ENCODE data around the gene CIDEB.

CIDEB gene

GRCh38 chr14:24273422-24273998, 34.3 kb downstream of the CIDEB start:
- TF ChIP-seq RAD21 (IDR thresholded peaks at IDR 0.05; ENCODE audit: low read depth) (no peak), ZBTB7A (IDR thresholded peaks at IDR 0.05; ENCODE audit: low read depth) (no peak), TAF1 (IDR thresholded peaks at IDR 0.05; ENCODE audit: low read depth) (no peak), EP300 (IDR thresholded peaks at IDR 0.05; ENCODE audit: borderline replicate concordance) (no peak), CREB1 (IDR thresholded peaks at IDR 0.05; ENCODE audit: low read depth) (no peak), NFIC (IDR thresholded peaks at IDR 0.05) (no peak), FOXM1 (IDR thresholded peaks at IDR 0.05; ENCODE audit: borderline replicate concordance, low read depth) (no peak), TEAD4 (IDR thresholded peaks at IDR 0.05) (no peak), CEBPB (IDR thresholded peaks at IDR 0.05) (no peak), TCF12 (IDR thresholded peaks at IDR 0.05; ENCODE audit: low read depth) (no peak), USF1 (IDR thresholded peaks at IDR 0.05) (no peak), EGR1 (IDR thresholded peaks at IDR 0.05) (no peak), YY1 (IDR thresholded peaks at IDR 0.05; ENCODE audit: low read depth) (no peak)
- TF ChIP-seq, protein P1, sequence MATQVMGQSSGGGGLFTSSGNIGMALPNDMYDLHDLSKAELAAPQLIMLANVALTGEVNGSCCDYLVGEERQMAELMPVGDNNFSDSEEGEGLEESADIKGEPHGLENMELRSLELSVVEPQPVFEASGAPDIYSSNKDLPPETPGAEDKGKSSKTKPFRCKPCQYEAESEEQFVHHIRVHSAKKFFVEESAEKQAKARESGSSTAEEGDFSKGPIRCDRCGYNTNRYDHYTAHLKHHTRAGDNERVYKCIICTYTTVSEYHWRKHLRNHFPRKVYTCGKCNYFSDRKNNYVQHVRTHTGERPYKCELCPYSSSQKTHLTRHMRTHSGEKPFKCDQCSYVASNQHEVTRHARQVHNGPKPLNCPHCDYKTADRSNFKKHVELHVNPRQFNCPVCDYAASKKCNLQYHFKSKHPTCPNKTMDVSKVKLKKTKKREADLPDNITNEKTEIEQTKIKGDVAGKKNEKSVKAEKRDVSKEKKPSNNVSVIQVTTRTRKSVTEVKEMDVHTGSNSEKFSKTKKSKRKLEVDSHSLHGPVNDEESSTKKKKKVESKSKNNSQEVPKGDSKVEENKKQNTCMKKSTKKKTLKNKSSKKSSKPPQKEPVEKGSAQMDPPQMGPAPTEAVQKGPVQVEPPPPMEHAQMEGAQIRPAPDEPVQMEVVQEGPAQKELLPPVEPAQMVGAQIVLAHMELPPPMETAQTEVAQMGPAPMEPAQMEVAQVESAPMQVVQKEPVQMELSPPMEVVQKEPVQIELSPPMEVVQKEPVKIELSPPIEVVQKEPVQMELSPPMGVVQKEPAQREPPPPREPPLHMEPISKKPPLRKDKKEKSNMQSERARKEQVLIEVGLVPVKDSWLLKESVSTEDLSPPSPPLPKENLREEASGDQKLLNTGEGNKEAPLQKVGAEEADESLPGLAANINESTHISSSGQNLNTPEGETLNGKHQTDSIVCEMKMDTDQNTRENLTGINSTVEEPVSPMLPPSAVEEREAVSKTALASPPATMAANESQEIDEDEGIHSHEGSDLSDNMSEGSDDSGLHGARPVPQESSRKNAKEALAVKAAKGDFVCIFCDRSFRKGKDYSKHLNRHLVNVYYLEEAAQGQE (IDR thresholded peaks at IDR 0.05; ENCODE audit: low read depth) = no peak
- TF ChIP-seq, protein P2, sequence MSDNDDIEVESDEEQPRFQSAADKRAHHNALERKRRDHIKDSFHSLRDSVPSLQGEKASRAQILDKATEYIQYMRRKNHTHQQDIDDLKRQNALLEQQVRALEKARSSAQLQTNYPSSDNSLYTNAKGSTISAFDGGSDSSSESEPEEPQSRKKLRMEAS (IDR thresholded peaks at IDR 0.05) = no peak

DNA sequence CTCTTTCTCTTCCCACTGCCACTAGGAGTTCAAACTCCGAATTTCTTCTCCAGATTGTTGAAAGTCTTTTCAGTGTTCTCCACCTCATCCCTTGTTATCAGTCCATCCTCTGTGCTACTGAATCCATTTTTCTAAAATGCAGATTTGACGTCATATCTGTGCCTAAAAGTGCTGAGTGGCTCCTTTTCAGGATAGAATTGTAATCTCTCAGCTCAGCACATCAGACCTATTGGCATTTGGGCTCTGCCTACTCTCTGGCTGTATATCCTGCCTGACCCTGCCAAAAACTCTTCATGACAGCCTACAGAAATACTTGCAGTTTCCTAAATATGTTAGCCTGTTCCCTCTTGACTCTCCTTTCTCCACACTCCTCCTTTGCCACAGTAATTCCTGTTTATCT, 35.3 kb downstream of the CIDEB start:
- TF ChIP-seq EGR1 (IDR thresholded peaks at IDR 0.05) (no peak), CREB1 (IDR thresholded peaks at IDR 0.05; ENCODE audit: low read depth) (no peak), ZBTB7A (IDR thresholded peaks at IDR 0.05; ENCODE audit: low read depth) (no peak), FOXM1 (IDR thresholded peaks at IDR 0.05; ENCODE audit: borderline replicate concordance, low read depth) (no peak), TEAD4 (IDR thresholded peaks at IDR 0.05) (no peak), YY1 (IDR thresholded peaks at IDR 0.05; ENCODE audit: low read depth) (no peak), CEBPB (IDR thresholded peaks at IDR 0.05) (no peak), RAD21 (IDR thresholded peaks at IDR 0.05; ENCODE audit: low read depth) (no peak), EP300 (IDR thresholded peaks at IDR 0.05; ENCODE audit: borderline replicate concordance) (no peak), TCF12 (IDR thresholded peaks at IDR 0.05; ENCODE audit: low read depth) (no peak), NFIC (IDR thresholded peaks at IDR 0.05) (no peak), USF1 (IDR thresholded peaks at IDR 0.05) (no peak)
- TF ChIP-seq, protein P2 (IDR thresholded peaks at IDR 0.05) = no peak

DNA sequence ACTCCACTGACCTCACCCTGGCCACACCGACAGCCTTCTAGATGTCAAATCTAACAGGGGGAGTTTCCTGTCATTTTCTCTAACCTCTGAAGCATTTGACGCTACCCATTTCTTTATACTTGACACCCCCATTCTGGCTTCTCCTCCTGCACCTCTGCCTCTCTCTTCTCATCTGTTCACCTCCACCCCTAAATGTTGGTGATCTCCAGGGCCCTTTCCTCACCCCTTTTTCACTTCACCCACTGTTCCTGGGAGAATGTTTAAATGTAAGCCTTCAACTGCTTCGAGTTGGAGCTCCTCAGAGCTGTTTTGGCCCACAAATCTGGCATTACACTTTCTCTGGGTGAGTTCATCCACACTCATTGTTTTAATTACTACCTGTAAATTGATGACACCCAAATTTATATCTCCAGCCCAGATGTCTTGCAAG, 35.9 kb downstream of the CIDEB start:
- TF ChIP-seq TAF1 (IDR thresholded peaks at IDR 0.05; ENCODE audit: low read depth) = no peak
- no peak for TF ChIP-seq TEAD4 (IDR thresholded peaks at IDR 0.05)
- TF ChIP-seq CREB1 (IDR thresholded peaks at IDR 0.05; ENCODE audit: low read depth) = no peak

- TF ChIP-seq EGR1 (IDR thresholded peaks at IDR 0.05) (peak; percentile 38; the same call in 1 of the 2 replicates), YY1 (IDR thresholded peaks at IDR 0.05; ENCODE audit: low read depth) (peak; percentile 44; the same call in 1 of the 2 replicates), TCF12 (IDR thresholded peaks at IDR 0.05; ENCODE audit: low read depth) (peak; percentile 73; the same call in 1 of the 2 replicates), USF1 (IDR thresholded peaks at IDR 0.05) (peak; percentile 48; the same call in 1 of the 2 replicates), TAF1 (IDR thresholded peaks at IDR 0.05; ENCODE audit: low read depth) (peak; percentile 71), RAD21 (IDR thresholded peaks at IDR 0.05; ENCODE audit: low read depth) (peak; percentile 19; the same call in 1 of the 2 replicates), FOXM1 (IDR thresholded peaks at IDR 0.05; ENCODE audit: borderline replicate concordance, low read depth) (no peak), ZBTB7A (IDR thresholded peaks at IDR 0.05; ENCODE audit: low read depth) (peak; percentile 56; the same call in 1 of the 2 replicates)
- TF ChIP-seq, protein P1 (IDR thresholded peaks at IDR 0.05; ENCODE audit: low read depth) = no peak
- TF ChIP-seq, protein P2 (IDR thresholded peaks at IDR 0.05) = peak; percentile 98
These were observed 36.5 kb downstream of the CIDEB start, which contains the start of gene RABGGTA for GRCh38 chr14:24271134-24271833. TSS of gene RABGGTA (minus strand) at chr14:24271597. CDS start at chr14:24271115, 482 bp downstream.
